Upper lobe of left lung (tissue), 4 donors: ENCODE measurements around the gene COL27A1.

Experiments used
- POLR2A ChIP-seq, 4 donors: fragments of 450-650 bp; IDR thresholded peaks; one replicate each; pipeline ENCODE4 v1.5.1; 2016 to 2017; ENCODE audit warnings: antibody characterized with exemption in 4 of 4, mild to moderate bottlenecking in 2 of 4
- TF ChIP-seq, protein P1 (sequence below), 6 experiments: fragments of 450-650 bp in 4 of 6; fragments of 200-600 bp in 2 of 6; sonication (generic) in 2 of 6; IDR thresholded peaks; one replicate each; pipeline ENCODE4 v1.5.1; 2016 to 2019; ENCODE audit warnings: antibody characterized with exemption in 6 of 6

DNA sequence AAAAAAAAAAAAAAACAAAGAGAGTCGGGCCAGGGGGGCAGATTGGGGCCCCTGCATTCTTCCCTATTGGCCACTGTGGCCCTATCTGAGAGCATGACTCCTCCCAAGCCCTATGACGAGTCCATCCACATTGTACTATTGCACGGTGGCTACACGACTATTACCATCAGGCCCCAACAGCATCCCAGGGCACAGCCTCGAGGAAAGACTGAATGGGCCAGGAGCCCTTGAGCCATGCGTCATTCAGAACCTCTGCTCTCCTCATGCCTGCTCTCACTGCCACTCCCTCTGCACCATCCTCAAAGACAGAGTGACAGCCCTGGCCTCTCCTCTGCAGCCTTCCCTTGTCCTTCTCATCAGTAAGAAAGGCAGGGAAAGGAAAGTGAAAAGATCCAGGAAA is 147.4 kb downstream of the COL27A1 start:
- TF ChIP-seq, protein P1, sequence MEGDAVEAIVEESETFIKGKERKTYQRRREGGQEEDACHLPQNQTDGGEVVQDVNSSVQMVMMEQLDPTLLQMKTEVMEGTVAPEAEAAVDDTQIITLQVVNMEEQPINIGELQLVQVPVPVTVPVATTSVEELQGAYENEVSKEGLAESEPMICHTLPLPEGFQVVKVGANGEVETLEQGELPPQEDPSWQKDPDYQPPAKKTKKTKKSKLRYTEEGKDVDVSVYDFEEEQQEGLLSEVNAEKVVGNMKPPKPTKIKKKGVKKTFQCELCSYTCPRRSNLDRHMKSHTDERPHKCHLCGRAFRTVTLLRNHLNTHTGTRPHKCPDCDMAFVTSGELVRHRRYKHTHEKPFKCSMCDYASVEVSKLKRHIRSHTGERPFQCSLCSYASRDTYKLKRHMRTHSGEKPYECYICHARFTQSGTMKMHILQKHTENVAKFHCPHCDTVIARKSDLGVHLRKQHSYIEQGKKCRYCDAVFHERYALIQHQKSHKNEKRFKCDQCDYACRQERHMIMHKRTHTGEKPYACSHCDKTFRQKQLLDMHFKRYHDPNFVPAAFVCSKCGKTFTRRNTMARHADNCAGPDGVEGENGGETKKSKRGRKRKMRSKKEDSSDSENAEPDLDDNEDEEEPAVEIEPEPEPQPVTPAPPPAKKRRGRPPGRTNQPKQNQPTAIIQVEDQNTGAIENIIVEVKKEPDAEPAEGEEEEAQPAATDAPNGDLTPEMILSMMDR (IDR thresholded peaks at IDR 0.05): no peak
- TF ChIP-seq POLR2A (IDR thresholded peaks at IDR 0.05): no peak
